NCI-H2107 treated with DMSO at 0.1 percent for 48 hours (cell line): ENCODE data around the gene ZNF318.

Experiments
- DNase-seq: peaks from one replicate; lab custom pipeline; 2025; ENCODE audit not compliant: unreplicated experiment; lab: John Stamatoyannopoulos, UW

The ZNF318 gene

GRCh38 chr6:43302126-43302525 lies 67.3 kb downstream of the ZNF318 start:
- no peak for DNase-seq

GRCh38 chr6:43301081-43301870 lies 68.2 kb downstream of the ZNF318 start:
- DNase-seq, result no peak

- no peak for DNase-seq
Observed at GRCh38 chr6:43299338-43300293, 69.8 kb downstream of the ZNF318 start.

GRCh38 chr6:43298565-43299337 lies 70.7 kb downstream of the ZNF318 start:
- DNase-seq, result no peak

- DNase-seq, result no peak
Observed at GRCh38 chr6:43297644-43298564, 71.5 kb downstream of the ZNF318 start, which contains the start of gene SLC22A7. Gene SLC22A7, plus strand, starts transcription at chr6:43298260. Its CDS starts 99 bp downstream, at chr6:43298359.

- no peak for DNase-seq
Observed at GRCh38 chr6:43296780-43297497, 72.5 kb downstream of the ZNF318 start.

GRCh38 chr6:43295456-43295855 lies 74.0 kb downstream of the ZNF318 start:
- DNase-seq, result no peak

GRCh38 chr6:43294536-43294935 lies 74.9 kb downstream of the ZNF318 start:
- DNase-seq, result no peak

GRCh38 chr6:43293698-43294097 lies 75.7 kb downstream of the ZNF318 start:
- no peak for DNase-seq

- DNase-seq, result no peak
Observed at GRCh38 chr6:43292763-43293318, 76.6 kb downstream of the ZNF318 start.

- no peak for DNase-seq
Observed at GRCh38 chr6:43292341-43292740, 77.1 kb downstream of the ZNF318 start.

- DNase-seq, result no peak
Observed at GRCh38 chr6:43291708-43292107, 77.7 kb downstream of the ZNF318 start.

- no peak for DNase-seq
Observed at GRCh38 chr6:43290905-43291355, 78.5 kb downstream of the ZNF318 start.

- DNase-seq, result no peak
Observed at GRCh38 chr6:43290339-43290904, 79.0 kb downstream of the ZNF318 start.

GRCh38 chr6:43287717-43288679 lies 81.4 kb downstream of the ZNF318 start:
- no peak for DNase-seq

- no peak for DNase-seq
Observed at GRCh38 chr6:43286980-43287716, 82.3 kb downstream of the ZNF318 start.

- DNase-seq, result no peak
Observed at GRCh38 chr6:43286456-43286979, 82.9 kb downstream of the ZNF318 start.
